Epithelial cell of esophagus (primary cell): ENCODE data around the gene STAB2.

Source experiments
- DNase-seq: peaks from one replicate; pipeline ENCODE4 v3.0.0; 2010; ENCODE audit warnings: low read depth
- H3K4me3 ChIP-seq: 2 replicates; pipeline ENCODE4 v1.5.1; 2011; ENCODE audit warnings: mild to moderate bottlenecking, low read length, control low read depth
- TF ChIP-seq, protein P1 (sequence below): IDR thresholded peaks from 2 replicates; pipeline ENCODE4 v1.5.1; 2011; ENCODE audit warnings: low read depth, mild to moderate bottlenecking, low read length, control low read depth, inconsistent platforms; ENCODE audit not compliant: insufficient read depth; ENCODE audit errors: missing control alignments

The STAB2 gene

GRCh38 chr12:103680591-103681141 lies 93.6 kb downstream of the STAB2 start:
- no peak overlapping the region for H3K4me3 ChIP-seq
- TF ChIP-seq, protein P1, sequence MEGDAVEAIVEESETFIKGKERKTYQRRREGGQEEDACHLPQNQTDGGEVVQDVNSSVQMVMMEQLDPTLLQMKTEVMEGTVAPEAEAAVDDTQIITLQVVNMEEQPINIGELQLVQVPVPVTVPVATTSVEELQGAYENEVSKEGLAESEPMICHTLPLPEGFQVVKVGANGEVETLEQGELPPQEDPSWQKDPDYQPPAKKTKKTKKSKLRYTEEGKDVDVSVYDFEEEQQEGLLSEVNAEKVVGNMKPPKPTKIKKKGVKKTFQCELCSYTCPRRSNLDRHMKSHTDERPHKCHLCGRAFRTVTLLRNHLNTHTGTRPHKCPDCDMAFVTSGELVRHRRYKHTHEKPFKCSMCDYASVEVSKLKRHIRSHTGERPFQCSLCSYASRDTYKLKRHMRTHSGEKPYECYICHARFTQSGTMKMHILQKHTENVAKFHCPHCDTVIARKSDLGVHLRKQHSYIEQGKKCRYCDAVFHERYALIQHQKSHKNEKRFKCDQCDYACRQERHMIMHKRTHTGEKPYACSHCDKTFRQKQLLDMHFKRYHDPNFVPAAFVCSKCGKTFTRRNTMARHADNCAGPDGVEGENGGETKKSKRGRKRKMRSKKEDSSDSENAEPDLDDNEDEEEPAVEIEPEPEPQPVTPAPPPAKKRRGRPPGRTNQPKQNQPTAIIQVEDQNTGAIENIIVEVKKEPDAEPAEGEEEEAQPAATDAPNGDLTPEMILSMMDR: no peak
- peak; percentile 5 for DNase-seq

GRCh38 chr12:103686026-103686425 lies 99.0 kb downstream of the STAB2 start:
- DNase-seq: no peak
- TF ChIP-seq, protein P1: no peak
- H3K4me3 ChIP-seq: no peak overlapping the region

- H3K4me3 ChIP-seq: no peak overlapping the region
- TF ChIP-seq, protein P1: no peak
- DNase-seq: no peak
These were observed 100.2 kb downstream of the STAB2 start for GRCh38 chr12:103687253-103687652.

- TF ChIP-seq, protein P1: no peak
- no peak overlapping the region for H3K4me3 ChIP-seq
- no peak for DNase-seq
These were observed 101.4 kb downstream of the STAB2 start for GRCh38 chr12:103688376-103689063.

- no peak for DNase-seq
- TF ChIP-seq, protein P1: no peak
- no peak overlapping the region for H3K4me3 ChIP-seq
These were observed 103.4 kb downstream of the STAB2 start for GRCh38 chr12:103690426-103690825.

DNA sequence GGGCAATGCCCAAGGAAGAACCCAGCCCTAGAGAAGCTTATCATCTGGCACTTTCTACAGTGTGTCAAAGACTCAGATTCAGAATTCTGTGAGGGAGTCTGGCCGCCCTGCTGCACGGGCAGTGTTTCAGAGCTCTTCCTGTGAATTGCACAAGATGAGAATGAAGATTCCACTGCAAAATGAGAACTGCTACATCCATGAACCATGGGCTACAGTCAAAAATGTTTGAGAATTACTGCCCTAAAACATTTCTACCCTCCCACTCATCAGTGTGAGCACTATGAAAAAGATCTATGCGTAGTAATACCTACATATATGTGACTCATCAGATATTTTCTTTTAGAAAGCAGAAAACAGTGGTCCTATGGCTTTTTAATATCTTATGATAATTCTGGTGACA lies 104.0 kb downstream of the STAB2 start:
- no peak for DNase-seq
- TF ChIP-seq, protein P1: no peak
- H3K4me3 ChIP-seq: no peak overlapping the region

- no peak for DNase-seq
- TF ChIP-seq, protein P1: no peak
- H3K4me3 ChIP-seq: no peak overlapping the region
These were observed 109.0 kb downstream of the STAB2 start for GRCh38 chr12:103696101-103696500.
